Activated CD8-positive, alpha-beta memory T cell treated with anti-CD3 and anti-CD28 coated beads, Interleukin-2, amount 50 U/mL, for 1 hour (primary cell): ENCODE results near the gene PANK4.

Source experiments
- DNase-seq: peaks from one replicate; pipeline ENCODE4 v3.0.0-alpha.2; 2020; ENCODE audit errors: extremely low read depth

Gene PANK4

GRCh38 chr1:2512862-2513421 lies 13.5 kb downstream of the PANK4 start:
- DNase-seq = no peak

GRCh38 chr1:2510366-2511155 lies 15.8 kb downstream of the PANK4 start:
- no peak for DNase-seq

GRCh38 chr1:2509589-2509988 lies 16.8 kb downstream of the PANK4 start:
- no peak for DNase-seq

- DNase-seq = no peak
Measured at GRCh38 chr1:2508751-2509150, 17.6 kb downstream of the PANK4 start.

GRCh38 chr1:2508180-2508579 lies 18.2 kb downstream of the PANK4 start:
- DNase-seq = no peak

GRCh38 chr1:2507744-2508155 lies 18.6 kb downstream of the PANK4 start:
- DNase-seq = no peak

DNA sequence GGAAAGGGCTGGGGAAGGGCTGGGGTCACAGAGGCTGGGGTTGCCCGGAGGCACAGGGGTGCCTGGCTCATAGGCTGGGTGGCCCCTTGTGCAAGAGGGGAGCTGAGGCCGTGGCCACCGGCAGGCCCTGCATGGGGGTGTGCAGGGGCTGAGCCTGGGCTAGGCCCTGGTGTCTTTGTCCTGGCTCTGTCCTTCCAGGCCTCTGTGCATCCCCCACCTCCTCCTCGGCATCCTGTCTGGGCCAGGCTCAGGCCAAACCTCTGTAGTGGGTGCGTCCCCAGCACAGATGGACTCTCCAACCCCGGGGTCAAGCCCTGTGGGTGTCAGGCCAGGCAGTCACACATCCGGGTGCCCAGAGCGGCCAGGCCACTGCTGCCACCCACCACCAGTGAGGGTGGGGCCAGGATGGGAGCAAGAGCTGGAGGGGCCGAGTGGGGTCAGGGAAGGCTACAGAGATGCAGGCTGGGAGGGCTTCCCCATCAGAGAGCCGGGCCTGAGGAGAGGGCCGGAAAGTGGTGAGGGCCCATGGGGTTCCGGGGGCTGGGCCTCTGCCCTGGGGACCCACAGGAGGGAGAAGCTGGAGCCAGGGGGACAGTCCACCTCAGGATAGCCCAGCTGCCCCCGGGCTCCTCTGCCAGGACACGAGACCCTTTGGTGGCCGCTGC lies 19.4 kb downstream of the PANK4 start:
- DNase-seq = no peak

GRCh38 chr1:2506007-2506860 lies 20.2 kb downstream of the PANK4 start:
- DNase-seq = no peak

GRCh38 chr1:2505461-2505994 lies 20.9 kb downstream of the PANK4 start:
- no peak for DNase-seq

DNA sequence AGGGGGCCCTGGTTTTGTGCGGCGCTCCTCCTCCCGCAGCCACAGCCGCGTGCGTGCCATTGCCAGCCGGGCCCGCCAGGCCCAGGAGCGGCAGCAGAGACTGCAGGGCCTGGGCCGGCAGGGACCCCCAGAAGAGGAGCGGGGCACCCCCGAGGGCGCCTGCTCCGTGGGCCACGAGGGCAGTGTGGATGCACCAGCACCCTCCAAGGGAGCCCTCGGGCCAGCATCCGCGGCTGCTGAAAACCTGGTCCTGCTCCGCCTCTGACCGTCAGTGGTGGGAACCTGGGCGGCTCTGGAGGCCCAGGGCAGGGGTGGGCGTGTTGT lies 21.5 kb downstream of the PANK4 start:
- no peak for DNase-seq

GRCh38 chr1:2504225-2504948 lies 22.0 kb downstream of the PANK4 start:
- no peak for DNase-seq

- DNase-seq = no peak
Measured at GRCh38 chr1:2503554-2504224, 22.7 kb downstream of the PANK4 start.

- no peak for DNase-seq
Measured at GRCh38 chr1:2502661-2503553, 23.5 kb downstream of the PANK4 start.

GRCh38 chr1:2502210-2502609 lies 24.2 kb downstream of the PANK4 start:
- DNase-seq = no peak

DNA sequence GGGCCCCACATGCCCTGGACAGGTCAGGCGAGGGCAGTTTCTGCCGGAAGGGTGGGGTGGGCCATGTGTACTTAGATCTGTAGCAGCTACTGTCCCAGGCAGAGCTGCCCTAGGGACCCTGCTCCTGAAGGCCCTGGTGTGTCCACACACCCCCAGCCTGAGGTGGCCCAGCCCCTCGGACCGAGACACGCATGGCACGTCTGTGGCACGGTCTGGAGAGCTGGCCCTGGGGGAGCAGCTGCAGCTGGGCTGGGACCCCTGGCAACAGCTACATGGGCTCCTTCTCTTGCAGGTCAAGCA lies 24.6 kb downstream of the PANK4 start:
- DNase-seq = no peak

- no peak for DNase-seq
Measured at GRCh38 chr1:2501041-2501819, 25.2 kb downstream of the PANK4 start.

DNA sequence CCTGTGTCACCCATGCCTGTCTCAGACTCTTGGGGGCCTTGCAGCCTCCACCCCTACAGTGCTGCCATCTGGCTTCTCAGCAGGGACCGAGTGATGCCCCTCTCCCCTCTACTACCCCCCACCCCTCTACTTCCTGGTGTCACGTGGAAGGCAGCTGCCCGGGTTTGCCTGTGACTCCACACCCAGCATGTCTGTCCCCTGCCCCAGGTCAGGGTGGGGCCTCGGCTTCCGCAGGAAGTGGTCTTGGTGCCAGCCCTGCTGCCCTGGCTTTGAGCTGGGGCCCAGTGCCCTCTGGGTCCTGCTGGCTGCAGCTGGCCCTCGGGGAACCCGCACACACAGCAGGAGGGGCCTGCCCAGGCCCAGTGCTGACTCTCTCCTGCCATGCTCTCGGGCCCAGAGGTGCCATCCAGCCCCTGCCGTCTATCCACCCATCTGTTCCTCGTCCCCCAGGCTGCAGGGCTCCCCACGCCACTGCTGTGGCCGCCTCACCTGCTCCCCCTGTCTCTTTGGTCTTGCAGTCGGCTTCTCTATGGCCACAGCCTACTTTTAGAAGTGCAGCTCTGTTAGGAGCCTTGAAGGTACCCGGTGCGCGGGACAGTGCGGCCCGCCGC lies 26.3 kb downstream of the PANK4 start:
- no peak for DNase-seq

DNA sequence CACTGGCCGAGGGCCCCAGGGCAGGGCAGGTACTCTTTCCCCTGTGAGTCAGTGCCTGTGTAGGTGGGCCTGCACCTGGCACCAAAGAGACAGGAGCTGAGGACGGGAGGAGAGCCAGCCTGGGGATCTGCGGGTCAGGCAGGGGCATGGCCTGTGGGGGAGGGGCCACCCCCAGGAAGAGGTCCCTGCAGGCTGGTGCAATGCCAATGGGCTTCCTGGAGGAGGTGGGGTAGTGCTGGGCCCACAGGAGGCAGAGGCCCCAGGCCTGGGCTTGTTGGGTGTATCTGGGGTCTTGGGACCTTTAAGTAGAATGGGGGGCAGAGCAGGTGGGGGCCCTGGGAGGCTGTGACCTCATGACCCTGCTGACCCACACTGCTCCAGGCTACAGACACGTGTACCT lies 27.1 kb downstream of the PANK4 start:
- no peak for DNase-seq

GRCh38 chr1:2498648-2499047 lies 27.7 kb downstream of the PANK4 start:
- no peak for DNase-seq
